ENCODE measurements around the gene CTNNBIP1. TPM values are rescaled to one million over a fixed set of nuclear protein-coding genes. Genes with fewer than 3 reads are reported as not detected.

CTNNBIP1 gene
- 6.7 and 7.5 TPM in 2 replicates for total RNA-seq

- no peak for TF ChIP-seq CTCF (IDR thresholded peaks at IDR 0.05)
- peaks cover 22% of the 10 kb centered on the region for H3K4me1 Mint-ChIP-seq
- no peaks in the 10 kb centered on the region for H3K27me3 Mint-ChIP-seq
- H3K9me3 Mint-ChIP-seq, result no peaks in the 10 kb centered on the region
- intact Hi-C loops (cut with micrococcal nuclease), result loop anchor here (1.0 to 5.0 kb wide), 7 partner anchors 33 to 1897 kb away; partner anchors contain the start of genes CLCN6, KIF1B, LZIC and MTHFR
- ChIA-PET POLR2A (interaction anchor here (0.5 to 1.2 kb wide), 4 partner anchors 31 to 257 kb away, joined by 3 to 10 read pairs (median 7); partner anchors contain the start of gene UBE4B), CTCF (no interaction called here)
- H3K36me3 Mint-ChIP-seq (ENCODE audit: low read depth), result peaks cover 7% of the 10 kb centered on the region
- DNase-seq (peak; percentile 100), ATAC-seq (ENCODE audit: low read depth) (no peak)
- peak within 1 kb of the TSS; percentile 97 for H3K4me3 Mint-ChIP-seq
- peak within 1 kb of the TSS; percentile 99 for H3K27ac Mint-ChIP-seq
Measured at GRCh38 chr1:9910076-9910422, at the start of gene CTNNBIP1. TSS of gene CTNNBIP1 (minus strand) at chr1:9910269. CDS start at chr1:9872064, 38,205 bp downstream.

GRCh38 chr1:9957726-9958125, 47.7 kb upstream of the CTNNBIP1 start:
- H3K36me3 Mint-ChIP-seq (ENCODE audit: low read depth), result no peaks in the 10 kb centered on the region
- H3K4me3 Mint-ChIP-seq, result no peak overlapping the region
- H3K4me1 Mint-ChIP-seq, result peaks cover 15% of the 10 kb centered on the region
- CTCF ChIA-PET, result no interaction called here
- H3K27me3 Mint-ChIP-seq, result no peaks in the 10 kb centered on the region
- ATAC-seq (ENCODE audit: low read depth) (no peak), DNase-seq (no peak)
- TF ChIP-seq CTCF (IDR thresholded peaks at IDR 0.05), result no peak
- POLR2A ChIA-PET, result interaction anchor here (0.9 kb wide), 1 partner anchor 14 kb away, joined by 3 read pairs; the partner anchor contains the start of genes LZIC and NMNAT1
- intact Hi-C loops (cut with micrococcal nuclease), result no loop called here
- H3K27ac Mint-ChIP-seq, result no peak overlapping the region
- no peaks in the 10 kb centered on the region for H3K9me3 Mint-ChIP-seq

GRCh38 chr1:9946315-9946714, 36.2 kb upstream of the CTNNBIP1 start:
- TF ChIP-seq CTCF (IDR thresholded peaks at IDR 0.05), result no peak
- CTCF ChIA-PET, result no interaction called here
- no peak for ATAC-seq (ENCODE audit: low read depth)
- Mint-ChIP-seq H3K9me3 (no peaks in the 10 kb centered on the region), H3K36me3 (ENCODE audit: low read depth) (peaks cover 16% of the 10 kb centered on the region), H3K27ac (no peak overlapping the region), H3K27me3 (no peaks in the 10 kb centered on the region), H3K4me1 (peaks cover 43% of the 10 kb centered on the region), H3K4me3 (no peak overlapping the region)
- intact Hi-C loops (cut with micrococcal nuclease), result no loop called here
- no peak for DNase-seq
- POLR2A ChIA-PET, result interaction anchor here (0.6 kb wide), 1 partner anchor 1315 kb away, joined by 3 read pairs; no protein-coding TSS in a partner anchor

GRCh38 chr1:9942939-9943788, 33.1 kb upstream of the CTNNBIP1 start, which contains the start of the genes LZIC and NMNAT1:
TSS of gene LZIC (minus strand) at chr1:9943391. CDS start at chr1:9936619, 6,772 bp downstream.
TSS of gene NMNAT1 (plus strand) at chr1:9943475. CDS start at chr1:9972074, 28,599 bp downstream.
- Mint-ChIP-seq H3K27ac (peak within 1 kb of the TSS; percentile 98), H3K9me3 (no peaks in the 10 kb centered on the region), H3K36me3 (ENCODE audit: low read depth) (peaks cover 26% of the 10 kb centered on the region), H3K27me3 (no peaks in the 10 kb centered on the region), H3K4me1 (peaks cover 30% of the 10 kb centered on the region), H3K4me3 (peak within 1 kb of the TSS; percentile 98)
- peak; percentile 92 for DNase-seq
- ChIA-PET CTCF (interaction anchor here (0.6 to 1.5 kb wide), 6 partner anchors 28 to 486 kb away, joined by 3 to 4 read pairs (median 3); no protein-coding TSS in a partner anchor), POLR2A (interaction anchor here (0.5 to 1.8 kb wide), 12 partner anchors 13 to 1965 kb away, joined by 3 to 15 read pairs (median 4); partner anchors contain the start of gene CENPS)
- peak; percentile 94 for ATAC-seq (ENCODE audit: low read depth)
- intact Hi-C loops (cut with micrococcal nuclease), result loop anchor here (1.0 to 2.0 kb wide), 9 partner anchors 8 to 488 kb away; partner anchors contain the start of genes CENPS, CTNNBIP1, KIF1B and TMEM201
- TF ChIP-seq CTCF (IDR thresholded peaks at IDR 0.05), result no peak

Data from activated B cell treated with CpG ODN at 0.5 μM for 24 hours (primary cell).